ENCODE data around the gene CCDC32. TPM values are rescaled to one million over a fixed set of nuclear protein-coding genes. Genes with fewer than 3 reads are reported as not detected.
"Not testable (repeated sequence)": the region's sequence is repeated elsewhere in the genome, so short reads cannot be mapped to it uniquely, and the experiment has no call there.

Gene CCDC32
- polyA plus RNA-seq, 1 donor from 2014 or later, result 131 TPM

GRCh38 chr15:40582726-40583246, 17.9 kb upstream of the CCDC32 start:
- Mint-ChIP-seq H3K27me3 (no peaks in the 10 kb centered on the region), H3K27ac (no peak overlapping the region), H3K4me1 (peaks cover 0 to 1% (median 0%) of the 10 kb centered on the region in 3 donors), H3K9me3 (no peaks in the 10 kb centered on the region), H3K4me3 (peak overlapping the region in 1 of 4 donors; percentile 47), H3K36me3 (peaks cover 1% of the 10 kb centered on the region)

- H3K36me3 Mint-ChIP-seq, H3K4me3 Mint-ChIP-seq, H3K4me1 Mint-ChIP-seq, H3K27me3 Mint-ChIP-seq, H3K9me3 Mint-ChIP-seq: not testable (repeated sequence)
- peak overlapping the region in 1 of 3 donors; percentile 53 for H3K27ac Mint-ChIP-seq
These were observed 17.0 kb upstream of the CCDC32 start for GRCh38 chr15:40581796-40582195.

GRCh38 chr15:40578892-40579291, 14.1 kb upstream of the CCDC32 start:
- no peak overlapping the region for H3K4me3 Mint-ChIP-seq
- no peaks in the 10 kb centered on the region for H3K9me3 Mint-ChIP-seq
- no peaks in the 10 kb centered on the region for H3K27me3 Mint-ChIP-seq
- no peak overlapping the region for H3K27ac Mint-ChIP-seq
- peaks cover 0 to 6% (median 4%) of the 10 kb centered on the region in 3 donors for H3K4me1 Mint-ChIP-seq
- H3K36me3 Mint-ChIP-seq, result peaks cover 1% of the 10 kb centered on the region

GRCh38 chr15:40576914-40577313, 12.1 kb upstream of the CCDC32 start:
- H3K4me3 Mint-ChIP-seq, H3K9me3 Mint-ChIP-seq, H3K27me3 Mint-ChIP-seq, H3K36me3 Mint-ChIP-seq, H3K4me1 Mint-ChIP-seq, H3K27ac Mint-ChIP-seq: not testable (repeated sequence)

- Mint-ChIP-seq H3K27me3 (no peaks in the 10 kb centered on the region), H3K9me3 (no peaks in the 10 kb centered on the region), H3K4me3 (peak overlapping the region in 1 of 4 donors; percentile 68), H3K4me1 (peaks cover 11 to 16% (median 12%) of the 10 kb centered on the region in 3 donors), H3K27ac (peak overlapping the region in 1 of 3 donors; percentile 35), H3K36me3 (no peaks in the 10 kb centered on the region)
These were observed 10.3 kb upstream of the CCDC32 start for GRCh38 chr15:40575113-40575512.

- peaks cover 27 to 36% (median 29%) of the 10 kb centered on the region in 3 donors for H3K4me1 Mint-ChIP-seq
- no peaks in the 10 kb centered on the region for H3K36me3 Mint-ChIP-seq
- H3K9me3 Mint-ChIP-seq, result no peaks in the 10 kb centered on the region
- no peaks in the 10 kb centered on the region for H3K27me3 Mint-ChIP-seq
- H3K4me3 Mint-ChIP-seq, result peak within 1 kb of the TSS; percentile 96 to 99 (median 98)
- peak within 1 kb of the TSS; percentile 94 to 98 (median 97) for H3K27ac Mint-ChIP-seq
These were observed 4.5 kb upstream of the CCDC32 start, which contains the start of gene RPUSD2 for GRCh38 chr15:40569129-40569953. Gene RPUSD2 (plus strand): TSS chr15:40569299. CDS start chr15:40569338, 39 bp downstream.

- H3K36me3 Mint-ChIP-seq, result no peaks in the 10 kb centered on the region
These were observed 2.3 kb upstream of the CCDC32 start for GRCh38 chr15:40567111-40567510.

GRCh38 chr15:40565333-40566238, 744 bp upstream of the CCDC32 start:
- H3K4me1 Mint-ChIP-seq, result peaks cover 37 to 44% (median 43%) of the 10 kb centered on the region in 3 donors
- no peaks in the 10 kb centered on the region for H3K9me3 Mint-ChIP-seq
- H3K27me3 Mint-ChIP-seq, result no peaks in the 10 kb centered on the region
- peak overlapping the region; percentile 66 to 98 (median 96) for H3K27ac Mint-ChIP-seq
- H3K36me3 Mint-ChIP-seq, result peaks cover 3% of the 10 kb centered on the region
- peak overlapping the region; percentile 81 to 98 (median 95) for H3K4me3 Mint-ChIP-seq

More at GRCh38 chr15:40567111-40567510, 2.3 kb upstream of the CCDC32 start:
- Mint-ChIP-seq H3K4me3 (peak overlapping the region in 2 of 4 donors; percentile 58 to 90), H3K4me1 (peaks cover 30 to 45% (median 40%) of the 10 kb centered on the region in 3 donors), H3K9me3 (no peaks in the 10 kb centered on the region), H3K27ac (peak overlapping the region in 1 of 3 donors; percentile 97), H3K27me3 (no peaks in the 10 kb centered on the region)

- peak overlapping the region; percentile 81 to 96 (median 94) for H3K4me3 Mint-ChIP-seq
- no peaks in the 10 kb centered on the region for H3K9me3 Mint-ChIP-seq
- peaks cover 37 to 48% (median 38%) of the 10 kb centered on the region in 3 donors for H3K4me1 Mint-ChIP-seq
- no peak overlapping the region for H3K27ac Mint-ChIP-seq
- H3K36me3 Mint-ChIP-seq, result peaks cover 8% of the 10 kb centered on the region
- H3K27me3 Mint-ChIP-seq, result no peaks in the 10 kb centered on the region
These were observed 1.4 kb downstream of the CCDC32 start for GRCh38 chr15:40563426-40563825.

- H3K4me1 Mint-ChIP-seq, result peaks cover 43 to 54% (median 44%) of the 10 kb centered on the region in 3 donors
- H3K27ac Mint-ChIP-seq, result peak overlapping the region in 2 of 3 donors; percentile 55 to 61
- peaks cover 10% of the 10 kb centered on the region for H3K36me3 Mint-ChIP-seq
- H3K9me3 Mint-ChIP-seq, result no peaks in the 10 kb centered on the region
- H3K27me3 Mint-ChIP-seq, result no peaks in the 10 kb centered on the region
- peak overlapping the region; percentile 33 to 72 (median 56) for H3K4me3 Mint-ChIP-seq
These were observed 2.2 kb downstream of the CCDC32 start for GRCh38 chr15:40562691-40563090.

GRCh38 chr15:40558952-40559742, 5.7 kb downstream of the CCDC32 start:
- Mint-ChIP-seq H3K4me3 (peak overlapping the region; percentile 69 to 90 (median 88)), H3K4me1 (peaks cover 56 to 69% (median 63%) of the 10 kb centered on the region in 3 donors), H3K36me3 (peaks cover 26% of the 10 kb centered on the region), H3K9me3 (no peaks in the 10 kb centered on the region), H3K27ac (peak overlapping the region; percentile 90 to 98 (median 95)), H3K27me3 (no peaks in the 10 kb centered on the region)

GRCh38 chr15:40555876-40556275, 9.0 kb downstream of the CCDC32 start:
- Mint-ChIP-seq H3K36me3 (peaks cover 31% of the 10 kb centered on the region), H3K4me3 (peak overlapping the region in 3 of 4 donors; percentile 18 to 99 (median 20)), H3K4me1 (peaks cover 54 to 71% (median 70%) of the 10 kb centered on the region in 3 donors), H3K27ac (peak overlapping the region; percentile 61 to 98 (median 63)), H3K27me3 (no peaks in the 10 kb centered on the region), H3K9me3 (no peaks in the 10 kb centered on the region)

- Mint-ChIP-seq H3K9me3 (no peaks in the 10 kb centered on the region), H3K4me3 (peak overlapping the region; percentile 88 to 99 (median 95)), H3K27me3 (no peaks in the 10 kb centered on the region), H3K36me3 (peaks cover 28% of the 10 kb centered on the region), H3K4me1 (peaks cover 59 to 72% (median 71%) of the 10 kb centered on the region in 3 donors), H3K27ac (peak overlapping the region; percentile 97 to 98 (median 97))
These were observed 10.7 kb downstream of the CCDC32 start for GRCh38 chr15:40554161-40554525.
